HepG2 (cell line): ENCODE results near the gene CAMTA1. TPM values are rescaled to one million over a fixed set of nuclear protein-coding genes. Genes with fewer than 3 reads are reported as not detected.

Source experiments
- ATAC-seq: fragments of 200-7000 bp; cut with Tn5 transposase; 3 replicates; pipeline ENCODE4 v1.9.1; 2020; ENCODE audit warnings: mild to moderate bottlenecking, moderate library complexity
- BruUV-seq: library from RNA; stranded (reverse); fragments of 400-500 nt; replicated peaks from 2 replicates; lab custom pipeline; 2021; lab: Mats Ljungman, UMichigan
- CTCF ChIA-PET: fragments of 300-600 bp; formaldehyde crosslinking; extraction: SDS; loops from one replicate; lab custom pipeline; 2021; ENCODE audit warnings: low total read pairs, inconsistent platforms, low intra/inter-chr PET ratio; lab: Yijun Ruan, JAX
- POLR2A ChIA-PET: fragments of 350-600 bp; sonication (Branson Sonifier 250); formaldehyde crosslinking; loops from one replicate; lab custom pipeline; 2020; ENCODE audit warnings: antibody characterized with exemption, inconsistent platforms; lab: Yijun Ruan, JAX
- DNase-seq: peaks from one replicate; pipeline ENCODE4 v3.0.0-alpha.2; 2015; ENCODE audit warnings: low spot score
- FAIRE-seq: peaks from 3 replicates; lab custom pipeline; 2011; peaks lifted over from hg19 to GRCh38; lab: Jason Lieb, UNC
- H2AFZ ChIP-seq: one replicate; pipeline ENCODE4 v1.6.1; 2011; ENCODE audit warnings: low read length, inconsistent platforms
- H3K27ac ChIP-seq: fragments of 300-600 bp; 3 replicates; pipeline ENCODE4 v1.8.0; 2011; ENCODE audit warnings: mixed run types, mild to moderate bottlenecking, mixed read lengths, low read length, inconsistent platforms; ENCODE audit not compliant: insufficient read depth; ENCODE audit errors: extremely low read length
- H3K27me3 ChIP-seq, 2 experiments: fragments of 200-600 bp in 1 of 2; 2 replicates in 1 of 2; 3 replicates in 1 of 2; pipeline versions ENCODE4 v1.6.0 to v1.8.0; 2011; ENCODE audit warnings: low read length in 2 of 2, mild to moderate bottlenecking in 2 of 2, moderate library complexity in 2 of 2, inconsistent platforms in 1 of 2; ENCODE audit not compliant: insufficient read depth in 2 of 2, control insufficient read depth in 1 of 2
- H3K36me3 ChIP-seq, 2 experiments: fragments of 200-600 bp in 1 of 2; replicated peaks in 1 of 2; 2 replicates in 1 of 2; 3 replicates in 1 of 2; pipeline versions ENCODE4 v1.5.1 to v1.8.0; 2011; ENCODE audit warnings: low read length in 2 of 2, inconsistent platforms in 1 of 2; ENCODE audit not compliant: insufficient read depth in 2 of 2, control insufficient read depth in 1 of 2
- H3K4me1 ChIP-seq: 2 replicates; pipeline ENCODE4 v1.5.1; 2012; ENCODE audit warnings: low read length, inconsistent platforms; ENCODE audit not compliant: insufficient read depth
- H3K4me2 ChIP-seq: 2 replicates; pipeline ENCODE4 v1.6.0; 2011; ENCODE audit warnings: low read depth, low read length, inconsistent platforms
- H3K4me3 ChIP-seq, 3 experiments: fragments of 200-600 bp in 1 of 3; sonication (generic), shearing (Covaris generic) in 1 of 3; replicated peaks in 1 of 3; 2 replicates each; pipeline ENCODE4 v1.5.1; 2011 to 2016; ENCODE audit warnings: low read length in 3 of 3, inconsistent platforms in 2 of 3, low read depth in 2 of 3, mild to moderate bottlenecking in 2 of 3, control low read depth in 1 of 3, mixed read lengths in 1 of 3; ENCODE audit not compliant: insufficient read depth in 1 of 3
- H3K79me2 ChIP-seq: one replicate; pipeline ENCODE4 v1.6.1; 2011; ENCODE audit warnings: low read length, inconsistent platforms; ENCODE audit not compliant: insufficient read depth
- H3K9ac ChIP-seq: 2 replicates; pipeline ENCODE4 v1.6.0; 2011; ENCODE audit warnings: mild to moderate bottlenecking, low read depth, low read length, inconsistent platforms; ENCODE audit not compliant: insufficient read depth
- H3K9me3 ChIP-seq: 2 replicates; pipeline ENCODE4 v1.5.1; 2012; ENCODE audit warnings: mild to moderate bottlenecking, low read length
- H4K20me1 ChIP-seq: 2 replicates; pipeline ENCODE4 v1.6.0; 2011; ENCODE audit warnings: inconsistent platforms, mild to moderate bottlenecking, low read length, moderate library complexity; ENCODE audit not compliant: insufficient read depth
- BCLAF1 ChIP-seq: fragments of 450-650 bp; IDR thresholded peaks from 2 replicates; pipeline ENCODE4 v1.6.1; 2017; ENCODE audit warnings: mild to moderate bottlenecking
- ELF1 ChIP-seq: sonication (generic); formaldehyde crosslinking; IDR thresholded peaks from 2 replicates; pipeline ENCODE4 v1.4.0; 2020; ENCODE audit warnings: missing genetic modification reagents
- MED1 ChIP-seq: sonication (generic); formaldehyde crosslinking; IDR thresholded peaks from 2 replicates; pipeline ENCODE4 v1.4.0; 2020; ENCODE audit warnings: missing genetic modification reagents
- ZBTB8A ChIP-seq: sonication (generic); formaldehyde crosslinking; IDR thresholded peaks from 2 replicates; pipeline ENCODE4 v1.4.0; 2020; ENCODE audit warnings: mild to moderate bottlenecking, low read depth, missing genetic modification reagents, borderline replicate concordance
- WGBS: methylation state at CpG from one replicate; pipeline ENCODE4 v1.1.6; 2017; ENCODE audit warnings: low lambda C conversion rate; 5-methylcytosine and 5-hydroxymethylcytosine counted together
- in situ Hi-C: cut with HindIII; loops from 2 replicates; pipeline ENCODE4 v1.10.0; 2017; ENCODE audit warnings: low pct_unique_long_range_greater_than_20kb; ENCODE audit not compliant: extremely low pct_ligation_motif_present
- intact Hi-C: fragments of 100-400 bp; cut with micrococcal nuclease; formaldehyde crosslinking; loops from one replicate; pipeline ENCODE4 v1.10.0; 2022; ENCODE audit not compliant: unreplicated experiment
- polyA plus RNA-seq, 8 experiments: library from polyadenylated mRNA; depleted of rRNA in 3 of 8; stranded (reverse) in 7 of 8; unstranded in 1 of 8; fragments of >200 nt; fragmentation: Illumina TruSeq in 4 of 8; extraction: Trizol in 4 of 8; gene quantifications; 2 replicates each; pipeline versions ENCODE4 v1.2.1 to v1.2.3, GENCODE V29; 2011 to 2016; ENCODE audit warnings: low read depth in 4 of 8, missing spikeins in 1 of 8, mixed read lengths in 1 of 8; ENCODE audit not compliant: insufficient read depth in 1 of 8
- total RNA-seq, 5 experiments: library from RNA; depleted of rRNA; stranded (reverse); fragments of >200 nt; fragmentation: Illumina TruSeq; extraction: Trizol; gene quantifications; 2 replicates each; pipeline ENCODE4 v1.2.3, GENCODE V29; 2016; ENCODE audit warnings: low read depth in 1 of 5
- TF ChIP-seq, protein P1 (sequence below): sonication (generic); formaldehyde crosslinking; IDR thresholded peaks from 2 replicates; pipeline ENCODE4 v1.5.1; 2020; ENCODE audit warnings: missing genetic modification reagents, mild to moderate bottlenecking, borderline replicate concordance

Gene CAMTA1
- total and polyA plus RNA-seq, 2 of the 13 experiments (the other 11 are each of a cell fraction or from before 2014, with no cell fraction given), result 25.0 to 36.4 TPM

- WGBS, result 24% methylated on average over 12 of the region's 12 CpGs
- Histone ChIP-seq H2AFZ (no peak overlapping the region), H3K4me3 (no peak overlapping the region), H3K79me2 (no peaks in the 10 kb centered on the region), H3K4me2 (no peak overlapping the region), H3K27me3 (peaks cover 5 to 29% of the 10 kb centered on the region in 2 experiments; a peak in 4 of 5 replicates), H4K20me1 (no peaks in the 10 kb centered on the region), H3K9ac (no peak overlapping the region), H3K9me3 (no peaks in the 10 kb centered on the region), H3K4me1 (no peaks in the 10 kb centered on the region), H3K36me3 (no peaks in the 10 kb centered on the region), H3K27ac (no peak overlapping the region)
- BruUV-seq, result no TSS peak
- FAIRE-seq (no peak), DNase-seq (no peak), ATAC-seq (no peak)
- TF ChIP-seq, protein P1, sequence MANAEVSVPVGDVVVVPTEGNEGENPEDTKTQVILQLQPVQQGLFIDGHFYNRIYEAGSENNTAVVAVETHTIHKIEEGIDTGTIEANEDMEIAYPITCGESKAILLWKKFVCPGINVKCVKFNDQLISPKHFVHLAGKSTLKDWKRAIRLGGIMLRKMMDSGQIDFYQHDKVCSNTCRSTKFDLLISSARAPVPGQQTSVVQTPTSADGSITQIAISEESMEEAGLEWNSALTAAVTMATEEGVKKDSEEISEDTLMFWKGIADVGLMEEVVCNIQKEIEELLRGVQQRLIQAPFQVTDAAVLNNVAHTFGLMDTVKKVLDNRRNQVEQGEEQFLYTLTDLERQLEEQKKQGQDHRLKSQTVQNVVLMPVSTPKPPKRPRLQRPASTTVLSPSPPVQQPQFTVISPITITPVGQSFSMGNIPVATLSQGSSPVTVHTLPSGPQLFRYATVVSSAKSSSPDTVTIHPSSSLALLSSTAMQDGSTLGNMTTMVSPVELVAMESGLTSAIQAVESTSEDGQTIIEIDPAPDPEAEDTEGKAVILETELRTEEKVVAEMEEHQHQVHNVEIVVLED (CRISPR knock-in tag), result no peak
- no peak for TF ChIP-seq ZBTB8A (CRISPR knock-in tag)
- no peak for TF ChIP-seq ELF1 (CRISPR knock-in tag)
- no peak for TF ChIP-seq BCLAF1
- no peak for TF ChIP-seq MED1
- POLR2A ChIA-PET, result no interaction called here
- CTCF ChIA-PET, result no interaction called here
- intact Hi-C loops (no loop called here), in situ Hi-C loops (no loop called here)
Observed at GRCh38 chr1:7564137-7564536, 778.9 kb downstream of the CAMTA1 start.
